ENCODE data around the gene NOTUM. TPM values are rescaled to one million over a fixed set of nuclear protein-coding genes. Genes with fewer than 3 reads are reported as not detected.

Gene NOTUM
- total RNA-seq, 5 donors from 2014 or later (not counting 1 experiment from before 2014, with no cell fraction given) = 0.13 to 0.33 (median 0.29) TPM; not detected in 2

GRCh38 chr17:81939881-81940385 lies 21.1 kb downstream of the NOTUM start:
- CTCF ChIA-PET = no interaction called here
- H3K36me3 ChIP-seq (ENCODE audit: control insufficient read depth in 2 of 2, extremely low read depth in 1 of 2, insufficient read depth in 1 of 2, low read length in 1 of 2) = no peaks in the 10 kb centered on the region

GRCh38 chr17:81939218-81939617 lies 21.8 kb downstream of the NOTUM start:
- 55% methylated on average over 11 of the region's 15 CpGs for whole genome bisulfite sequencing (ENCODE audit: insufficient coverage)
- Mint-ChIP-seq H3K4me3 (no peak overlapping the region), H3K27ac (no peak overlapping the region), H3K27me3 (peaks cover 0 to 7% of the 10 kb centered on the region in 2 donors), H3K36me3 (no peaks in the 10 kb centered on the region), H3K9me3 (no peaks in the 10 kb centered on the region), H3K4me1 (peaks cover 5 to 7% (median 6%) of the 10 kb centered on the region in 3 donors)
- H3K27ac ChIP-seq (ENCODE audit: low read length) = no peak overlapping the region
- CTCF ChIA-PET = no interaction called here
- POLR2A ChIA-PET = no interaction called here
- no peak overlapping the region for H3K4me3 ChIP-seq (ENCODE audit: control insufficient read depth in 1 of 2, extremely low read depth in 1 of 2, low read length in 1 of 2)
- ATAC-seq (replicated peaks in 1 of 4) = no peak
- DNase-seq = no peak
- H3K36me3 ChIP-seq (ENCODE audit: control insufficient read depth in 2 of 2, extremely low read depth in 1 of 2, insufficient read depth in 1 of 2, low read length in 1 of 2) = no peaks in the 10 kb centered on the region
- H3K4me1 ChIP-seq (ENCODE audit: control insufficient read depth in 1 of 2, extremely low read depth in 1 of 2, insufficient read depth in 2 of 2, low read length in 2 of 2) = peaks cover 4 to 16% of the 10 kb centered on the region in 2 experiments
- H3K27me3 ChIP-seq (replicated peaks in 1 of 2; ENCODE audit: control insufficient read depth in 2 of 2, extremely low read depth in 1 of 2, insufficient read depth in 2 of 2, low read length in 1 of 2) = peaks cover 0 to 52% of the 10 kb centered on the region in 2 experiments
- H3K9me3 ChIP-seq = no peaks in the 10 kb centered on the region

More at GRCh38 chr17:81939881-81940385, 21.1 kb downstream of the NOTUM start:
- WGBS (ENCODE audit: insufficient coverage) = 94% methylated on average over 20 of the region's 21 CpGs
- Mint-ChIP-seq H3K27me3 (peaks cover 0 to 7% of the 10 kb centered on the region in 2 donors), H3K36me3 (no peaks in the 10 kb centered on the region), H3K4me3 (no peak overlapping the region), H3K27ac (no peak overlapping the region), H3K9me3 (no peaks in the 10 kb centered on the region), H3K4me1 (peaks cover 5 to 7% (median 6%) of the 10 kb centered on the region in 3 donors)
- no peak overlapping the region for H3K4me3 ChIP-seq (ENCODE audit: control insufficient read depth in 1 of 2, extremely low read depth in 1 of 2, low read length in 1 of 2)
- no peaks in the 10 kb centered on the region for H3K9me3 ChIP-seq
- no peak for ATAC-seq (replicated peaks in 1 of 4)
- H3K27me3 ChIP-seq (replicated peaks in 1 of 2; ENCODE audit: control insufficient read depth in 2 of 2, extremely low read depth in 1 of 2, insufficient read depth in 2 of 2, low read length in 1 of 2) = peaks cover 0 to 58% of the 10 kb centered on the region in 2 experiments
- peaks cover 4 to 16% of the 10 kb centered on the region in 2 experiments for H3K4me1 ChIP-seq (ENCODE audit: control insufficient read depth in 1 of 2, extremely low read depth in 1 of 2, insufficient read depth in 2 of 2, low read length in 2 of 2)
- H3K27ac ChIP-seq (ENCODE audit: low read length) = no peak overlapping the region
- POLR2A ChIA-PET = interaction anchor here in 1 of 2 donors (0.6 kb wide), 1 partner anchor 620 kb away, joined by 5 read pairs; no protein-coding TSS in a partner anchor
- no peak for DNase-seq

- Mint-ChIP-seq H3K36me3 (no peaks in the 10 kb centered on the region), H3K27ac (no peak overlapping the region), H3K4me3 (peak overlapping the region; percentile 25 to 77 (median 53)), H3K27me3 (peaks cover 0 to 15% of the 10 kb centered on the region in 2 donors), H3K9me3 (no peaks in the 10 kb centered on the region), H3K4me1 (peaks cover 5 to 7% (median 6%) of the 10 kb centered on the region in 3 donors)
- ChIA-PET CTCF (no interaction called here), POLR2A (no interaction called here)
- H3K4me1 ChIP-seq (ENCODE audit: control insufficient read depth in 1 of 2, extremely low read depth in 1 of 2, insufficient read depth in 2 of 2, low read length in 2 of 2) = peaks cover 4 to 16% of the 10 kb centered on the region in 2 experiments
- H3K36me3 ChIP-seq (ENCODE audit: control insufficient read depth in 2 of 2, extremely low read depth in 1 of 2, insufficient read depth in 1 of 2, low read length in 1 of 2) = peaks cover 0 to 4% of the 10 kb centered on the region in 2 donors
- H3K9me3 ChIP-seq = no peaks in the 10 kb centered on the region
- WGBS (ENCODE audit: insufficient coverage) = 92% methylated on average over 6 of the region's 6 CpGs
- no peak overlapping the region for H3K27ac ChIP-seq (ENCODE audit: low read length)
- ATAC-seq (replicated peaks in 1 of 4) = no peak
- H3K4me3 ChIP-seq (ENCODE audit: control insufficient read depth in 1 of 2, extremely low read depth in 1 of 2, low read length in 1 of 2) = no peak overlapping the region
- H3K27me3 ChIP-seq (replicated peaks in 1 of 2; ENCODE audit: control insufficient read depth in 2 of 2, extremely low read depth in 1 of 2, insufficient read depth in 2 of 2, low read length in 1 of 2) = peaks cover 0 to 54% of the 10 kb centered on the region in 2 experiments
- no peak for DNase-seq
Observed at GRCh38 chr17:81935709-81936084, 25.3 kb downstream of the NOTUM start.

- Histone ChIP-seq H3K27ac (ENCODE audit: low read length) (no peak overlapping the region), H3K4me1 (ENCODE audit: control insufficient read depth in 1 of 2, extremely low read depth in 1 of 2, insufficient read depth in 2 of 2, low read length in 2 of 2) (peaks cover 4 to 16% of the 10 kb centered on the region in 2 experiments), H3K36me3 (ENCODE audit: control insufficient read depth in 2 of 2, extremely low read depth in 1 of 2, insufficient read depth in 1 of 2, low read length in 1 of 2) (peaks cover 0 to 4% of the 10 kb centered on the region in 2 donors), H3K4me3 (ENCODE audit: control insufficient read depth in 1 of 2, extremely low read depth in 1 of 2, low read length in 1 of 2) (no peak overlapping the region), H3K27me3 (replicated peaks in 1 of 2; ENCODE audit: control insufficient read depth in 2 of 2, extremely low read depth in 1 of 2, insufficient read depth in 2 of 2, low read length in 1 of 2) (peaks cover 0 to 53% of the 10 kb centered on the region in 2 experiments), H3K9me3 (no peaks in the 10 kb centered on the region)
- DNase-seq (no peak), ATAC-seq (replicated peaks in 1 of 4) (no peak)
- Mint-ChIP-seq H3K27ac (no peak overlapping the region), H3K4me1 (peaks cover 5 to 7% (median 6%) of the 10 kb centered on the region in 3 donors), H3K27me3 (peaks cover 0 to 14% of the 10 kb centered on the region in 2 donors), H3K36me3 (no peaks in the 10 kb centered on the region), H3K4me3 (peak overlapping the region in 2 of 3 donors; percentile 25 to 77), H3K9me3 (no peaks in the 10 kb centered on the region)
- POLR2A ChIA-PET = no interaction called here
- CTCF ChIA-PET = no interaction called here
- 95% methylated on average over 31 of the region's 38 CpGs for WGBS (ENCODE audit: insufficient coverage)
Observed at GRCh38 chr17:81934850-81935708, 25.9 kb downstream of the NOTUM start.

DNA sequence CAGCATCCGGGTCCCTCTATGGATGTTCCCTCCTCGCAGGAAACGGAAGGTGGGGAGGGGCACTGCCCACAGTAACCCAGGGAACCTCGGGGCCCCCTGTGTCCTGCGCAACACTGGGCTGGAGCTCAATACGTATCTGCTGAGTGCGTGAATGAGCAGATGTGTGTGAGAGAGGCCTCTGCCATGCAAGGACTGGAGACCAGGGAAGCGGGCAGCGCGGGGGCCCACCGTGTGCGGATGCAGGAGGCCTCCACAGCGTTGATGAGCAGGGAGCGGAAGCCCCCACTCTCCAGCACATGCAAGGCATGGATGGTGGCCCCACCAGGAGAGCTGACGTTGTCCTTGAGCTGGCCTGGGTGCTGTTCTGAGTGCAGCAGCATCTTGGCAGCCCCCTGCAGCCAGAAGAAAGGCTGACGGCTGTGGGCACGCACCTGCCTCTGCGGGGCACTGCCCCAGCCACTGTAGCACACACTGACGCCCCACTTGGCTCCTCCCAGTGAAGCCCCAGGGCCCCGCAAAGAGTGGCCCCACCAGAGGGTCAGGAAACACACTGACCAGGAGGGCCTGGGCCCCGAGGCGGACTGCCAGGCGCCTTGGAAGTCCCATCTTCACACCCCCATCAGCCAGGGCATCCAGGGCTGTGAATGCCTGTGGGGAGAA lies 26.8 kb downstream of the NOTUM start:
- Mint-ChIP-seq H3K4me3 (no peak overlapping the region), H3K27me3 (peaks cover 0 to 20% of the 10 kb centered on the region in 2 donors), H3K9me3 (no peaks in the 10 kb centered on the region), H3K27ac (no peak overlapping the region), H3K36me3 (no peaks in the 10 kb centered on the region), H3K4me1 (peaks cover 5 to 7% (median 6%) of the 10 kb centered on the region in 3 donors)
- ATAC-seq (replicated peaks in 1 of 4) (no peak), DNase-seq (no peak)
- CTCF ChIA-PET = no interaction called here
- Histone ChIP-seq H3K4me3 (ENCODE audit: control insufficient read depth in 1 of 2, extremely low read depth in 1 of 2, low read length in 1 of 2) (no peak overlapping the region), H3K27me3 (replicated peaks in 1 of 2; ENCODE audit: control insufficient read depth in 2 of 2, extremely low read depth in 1 of 2, insufficient read depth in 2 of 2, low read length in 1 of 2) (peaks cover 0 to 53% of the 10 kb centered on the region in 2 experiments), H3K9me3 (no peaks in the 10 kb centered on the region), H3K4me1 (ENCODE audit: control insufficient read depth in 1 of 2, extremely low read depth in 1 of 2, insufficient read depth in 2 of 2, low read length in 2 of 2) (peaks cover 4 to 16% of the 10 kb centered on the region in 2 experiments), H3K27ac (ENCODE audit: low read length) (no peak overlapping the region), H3K36me3 (ENCODE audit: control insufficient read depth in 2 of 2, extremely low read depth in 1 of 2, insufficient read depth in 1 of 2, low read length in 1 of 2) (peaks cover 0 to 4% of the 10 kb centered on the region in 2 donors)
- POLR2A ChIA-PET = no interaction called here
- WGBS (ENCODE audit: insufficient coverage) = 94% methylated on average over 20 of the region's 23 CpGs

GRCh38 chr17:81933178-81933699 lies 27.7 kb downstream of the NOTUM start:
- Histone ChIP-seq H3K36me3 (ENCODE audit: control insufficient read depth in 2 of 2, extremely low read depth in 1 of 2, insufficient read depth in 1 of 2, low read length in 1 of 2) (peaks cover 0 to 4% of the 10 kb centered on the region in 2 donors), H3K27ac (ENCODE audit: low read length) (no peak overlapping the region), H3K4me3 (ENCODE audit: control insufficient read depth in 1 of 2, extremely low read depth in 1 of 2, low read length in 1 of 2) (no peak overlapping the region), H3K9me3 (no peaks in the 10 kb centered on the region), H3K4me1 (ENCODE audit: control insufficient read depth in 1 of 2, extremely low read depth in 1 of 2, insufficient read depth in 2 of 2, low read length in 2 of 2) (peaks cover 4 to 26% of the 10 kb centered on the region in 2 experiments), H3K27me3 (replicated peaks in 1 of 2; ENCODE audit: control insufficient read depth in 2 of 2, extremely low read depth in 1 of 2, insufficient read depth in 2 of 2, low read length in 1 of 2) (peaks cover 2 to 56% of the 10 kb centered on the region in 2 experiments)
- Mint-ChIP-seq H3K9me3 (no peaks in the 10 kb centered on the region), H3K27ac (no peak overlapping the region), H3K4me3 (no peak overlapping the region), H3K27me3 (peaks cover 0 to 25% of the 10 kb centered on the region in 2 donors), H3K36me3 (no peaks in the 10 kb centered on the region), H3K4me1 (peaks cover 5 to 11% (median 8%) of the 10 kb centered on the region in 3 donors)
- ChIA-PET POLR2A (no interaction called here), CTCF (no interaction called here)
- 64% methylated on average over 11 of the region's 14 CpGs for WGBS (ENCODE audit: insufficient coverage)
- DNase-seq (no peak), ATAC-seq (replicated peaks in 1 of 4) (no peak)
